GM10248 (cell line): Measurements from ENCODE around the gene RBL2.
A peak's percentile ranks its signal among the peaks of the same experiment; 100 is the strongest.
"Not testable (repeated sequence)": the region's sequence is repeated elsewhere in the genome, so short reads cannot be mapped to it uniquely, and the experiment has no call there.

Source experiments
- CTCF ChIA-PET: fragments of 300-600 bp; sonication (Branson Sonifier 250); formaldehyde crosslinking; extraction: SDS; loops from one replicate; lab custom pipeline; 2021; ENCODE audit warnings: antibody characterized with exemption; lab: Yijun Ruan, JAX
- POLR2A ChIA-PET: fragments of 350-650 bp; sonication (Branson Sonifier 250); formaldehyde crosslinking; extraction: SDS; loops from one replicate; lab custom pipeline; 2020; ENCODE audit warnings: antibody characterized with exemption; lab: Yijun Ruan, JAX
- DNase-seq: peaks from one replicate; pipeline ENCODE4 v3.0.0; 2012; ENCODE audit errors: extremely low spot score
- CTCF ChIP-seq: IDR thresholded peaks from 2 replicates; pipeline ENCODE4 v1.5.1; 2012; ENCODE audit warnings: mild to moderate bottlenecking, low read depth; ENCODE audit errors: extremely low read depth, missing control alignments, control extremely low read depth

The RBL2 gene

DNA sequence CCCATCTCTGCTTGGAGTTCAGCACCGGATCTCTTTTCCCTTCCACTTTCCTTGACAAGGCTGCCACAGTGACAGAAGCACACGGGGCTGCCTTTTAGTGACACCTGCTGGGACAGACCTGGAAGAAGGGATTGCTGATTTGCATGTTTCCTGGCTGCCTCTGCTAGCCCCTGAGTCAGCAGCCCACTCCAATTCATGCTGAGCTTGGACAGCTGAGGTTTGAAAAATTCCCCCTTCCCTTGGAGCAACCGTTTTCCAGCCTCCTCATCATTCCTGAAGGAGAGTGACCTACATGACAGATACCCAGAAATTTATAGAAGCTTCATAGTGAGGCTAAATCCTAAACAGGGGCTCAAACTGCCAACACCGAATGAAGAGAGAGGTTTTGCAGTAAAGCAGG, 18.8 kb upstream of the RBL2 start:
- ChIA-PET CTCF (no interaction called here), POLR2A (no interaction called here)
- TF ChIP-seq CTCF: peak; percentile 18
- DNase-seq: no peak

- DNase-seq: no peak
- CTCF ChIA-PET: no interaction called here
- POLR2A ChIA-PET: no interaction called here
- TF ChIP-seq CTCF: no peak
Observed at GRCh38 chr16:53417011-53417410, 17.3 kb upstream of the RBL2 start.

- POLR2A ChIA-PET: no interaction called here
Observed at GRCh38 chr16:53417976-53418375, 16.3 kb upstream of the RBL2 start.

DNA sequence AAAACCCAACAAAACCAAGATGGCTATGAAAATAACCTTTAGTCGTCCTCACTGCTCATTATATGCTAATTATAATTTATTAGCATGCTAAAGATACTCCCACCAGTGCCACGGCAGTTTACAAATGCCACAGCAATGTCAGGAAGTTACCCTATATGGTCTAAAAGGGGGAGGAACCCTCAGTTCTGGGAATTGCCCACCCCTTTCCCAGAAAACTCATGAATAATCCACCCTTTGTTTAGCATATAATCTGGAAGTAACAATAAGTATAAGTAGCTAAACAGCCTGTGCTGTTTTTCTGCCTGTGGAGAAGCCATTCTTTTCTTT, 14.9 kb upstream of the RBL2 start:
- CTCF ChIA-PET, POLR2A ChIA-PET, DNase-seq: not testable (repeated sequence)

More at GRCh38 chr16:53417976-53418375, 16.3 kb upstream of the RBL2 start:
- no peak for DNase-seq
- CTCF ChIA-PET: no interaction called here
- no peak for TF ChIP-seq CTCF

DNA sequence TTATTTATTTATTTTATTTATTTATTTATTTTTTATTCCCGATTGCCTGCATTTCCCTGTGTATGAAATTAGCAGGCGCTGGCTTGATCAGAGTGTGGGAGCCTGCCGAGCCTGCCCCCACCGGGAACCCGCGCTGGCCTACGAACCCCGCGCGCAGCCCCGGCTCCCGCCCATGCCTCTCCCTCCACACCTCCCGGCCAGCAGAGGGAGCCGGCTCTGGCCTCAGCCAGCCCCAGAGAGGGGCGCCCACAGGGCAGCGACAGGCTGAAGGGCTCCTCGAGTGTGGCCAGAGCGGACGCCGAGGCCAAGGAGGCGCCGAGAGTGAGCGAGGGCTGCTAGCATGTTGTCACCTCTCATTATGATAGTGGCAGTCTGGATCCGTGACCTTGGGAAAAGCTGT, 13.0 kb upstream of the RBL2 start:
- ChIA-PET POLR2A (no interaction called here), CTCF (no interaction called here)
- DNase-seq: no peak
- TF ChIP-seq CTCF: no peak

DNA sequence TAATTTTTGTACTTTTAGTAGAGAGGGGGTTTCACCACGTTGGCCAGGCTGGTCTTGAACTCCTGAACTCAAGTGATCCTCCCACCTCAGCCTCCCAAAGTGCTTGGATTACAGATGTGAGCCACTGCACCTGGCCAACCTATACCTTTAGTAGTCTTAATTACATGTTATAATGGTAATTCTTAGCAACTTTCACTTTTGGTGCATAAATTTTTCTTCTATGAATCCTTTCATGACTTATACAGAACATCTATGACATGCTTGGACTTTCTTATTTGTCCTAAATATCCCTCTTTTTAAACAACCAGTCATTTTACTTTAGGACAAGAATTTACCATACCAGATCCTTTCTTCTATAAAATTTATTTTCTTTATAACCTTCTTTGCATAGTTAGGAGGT, 10.3 kb upstream of the RBL2 start:
- POLR2A ChIA-PET, DNase-seq, CTCF ChIA-PET: not testable (repeated sequence)

GRCh38 chr16:53428681-53429080, 5.6 kb upstream of the RBL2 start:
- no peak for TF ChIP-seq CTCF
- ChIA-PET CTCF (no interaction called here), POLR2A (no interaction called here)
- no peak for DNase-seq

DNA sequence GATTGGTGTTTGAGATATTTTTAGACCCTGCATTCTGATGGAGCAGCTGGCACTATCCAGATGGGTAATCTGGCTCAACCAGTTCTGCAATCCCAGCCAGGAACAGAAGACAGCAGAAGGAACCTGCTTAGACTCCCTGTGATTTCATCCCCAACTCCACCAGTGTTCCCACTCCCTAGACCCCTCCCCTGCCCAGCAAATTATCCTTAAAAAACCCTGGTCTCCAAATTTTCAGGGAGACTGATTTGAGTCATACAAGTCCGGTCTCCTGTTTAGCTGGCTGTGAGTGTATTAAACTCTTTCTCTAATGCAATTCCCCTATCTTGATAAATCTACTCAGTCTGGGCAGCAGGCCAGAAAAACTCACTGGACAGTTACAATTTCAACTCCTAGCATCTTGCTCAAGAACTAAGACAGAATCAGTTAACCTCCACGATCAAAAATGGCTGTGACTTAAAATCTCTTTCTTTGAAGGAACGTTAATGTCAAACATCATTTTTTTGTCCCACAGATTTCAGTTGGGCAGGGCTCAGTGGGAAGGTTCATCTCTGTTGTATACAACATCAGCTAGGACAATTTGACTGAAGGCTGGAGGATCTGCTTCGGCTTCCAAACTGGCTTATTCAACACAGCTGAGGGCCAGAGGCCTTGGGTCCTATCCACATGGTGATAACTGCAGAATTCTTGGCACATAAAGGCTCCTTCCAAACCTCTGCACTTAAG, 4.9 kb upstream of the RBL2 start:
- no peak for DNase-seq
- no peak for TF ChIP-seq CTCF

More for the DNA sequence above, 4.9 kb upstream of the RBL2 start:
- ChIA-PET POLR2A (interaction anchor here (0.6 kb wide), 1 partner anchor 60 kb away, joined by 5 read pairs; no protein-coding TSS in a partner anchor), CTCF (interaction anchor here (1.4 kb wide), 1 partner anchor 16 kb away, joined by 3 read pairs; no protein-coding TSS in a partner anchor)
